ES-I3 (cell line): ENCODE measurements around the gene ANKRD18B.
"Not testable (repeated sequence)": the region's sequence is repeated elsewhere in the genome, so short reads cannot be mapped to it uniquely, and the experiment has no call there.

Experiments
- H3K36me3 ChIP-seq: 2 replicates; pipeline ENCODE4 v1.6.1; 2013; ENCODE audit warnings: mild to moderate bottlenecking, low read length, control low read depth, moderate library complexity; ENCODE audit not compliant: insufficient read depth
- H3K4me1 ChIP-seq: 2 replicates; pipeline ENCODE4 v1.6.1; 2013; ENCODE audit warnings: mild to moderate bottlenecking, control low read depth, low read length; ENCODE audit not compliant: insufficient read depth
- H3K9ac ChIP-seq: 2 replicates; pipeline ENCODE4 v1.6.1; 2013; ENCODE audit warnings: low read depth, mild to moderate bottlenecking, low read length, moderate library complexity
- H3K9me3 ChIP-seq: 2 replicates; pipeline ENCODE4 v1.6.1; 2013; ENCODE audit warnings: mild to moderate bottlenecking, low read length, moderate library complexity; ENCODE audit not compliant: control insufficient read depth, insufficient read depth

Gene ANKRD18B

DNA sequence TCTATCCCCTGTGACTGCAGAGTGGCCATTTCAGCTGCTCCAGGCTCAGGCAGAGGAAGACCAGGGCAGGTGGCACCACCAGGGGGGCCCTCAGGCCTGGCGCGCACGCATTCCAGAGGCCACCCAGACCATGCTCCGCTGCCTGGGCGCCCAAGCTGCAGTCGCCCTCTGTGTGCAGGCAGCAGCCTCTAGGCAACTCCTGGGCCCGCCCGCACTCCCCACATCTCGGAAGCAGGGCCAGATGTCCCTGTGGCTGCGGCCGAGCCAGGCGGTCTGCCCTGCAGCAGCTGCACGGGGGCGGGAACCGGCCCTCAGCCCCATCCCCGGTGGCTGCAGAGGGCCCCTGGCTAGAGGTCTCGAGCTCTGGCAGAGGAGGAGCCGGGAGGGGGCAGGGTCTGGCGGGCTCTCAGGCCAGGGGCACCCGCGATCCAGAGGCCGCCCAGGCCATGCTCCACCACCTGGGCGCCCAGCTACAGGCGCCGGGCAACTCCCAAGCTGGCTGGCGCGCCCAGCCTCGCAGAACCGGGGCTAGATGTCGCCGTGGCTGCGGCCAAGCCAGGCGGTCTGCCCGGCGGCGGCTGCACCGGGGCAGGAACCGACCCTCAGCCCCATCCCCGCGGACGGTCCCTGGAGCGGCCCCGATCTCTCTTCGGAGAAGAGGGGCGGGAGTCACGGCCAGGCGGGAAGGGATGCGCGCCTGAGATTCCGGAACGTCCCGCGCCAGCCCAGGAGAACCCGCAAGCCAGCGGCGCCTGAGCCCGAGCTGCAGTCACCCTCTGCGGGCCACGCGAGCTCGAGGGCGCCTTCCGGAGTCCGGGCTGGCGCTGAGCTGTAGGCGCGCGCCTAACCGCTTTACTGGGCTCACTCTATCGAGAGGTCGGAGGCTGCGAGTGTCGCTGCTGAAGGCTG lies at the start of gene ANKRD18B:
Gene ANKRD18B, plus strand, starts transcription at position 855 of the 909 bp plus-strand sequence. CDS start 239 bp downstream, outside the sequence.
- H3K9ac ChIP-seq, result peak within 1 kb of the TSS; percentile 80
- H3K4me1 ChIP-seq, H3K36me3 ChIP-seq, H3K9me3 ChIP-seq: not testable (repeated sequence)

DNA sequence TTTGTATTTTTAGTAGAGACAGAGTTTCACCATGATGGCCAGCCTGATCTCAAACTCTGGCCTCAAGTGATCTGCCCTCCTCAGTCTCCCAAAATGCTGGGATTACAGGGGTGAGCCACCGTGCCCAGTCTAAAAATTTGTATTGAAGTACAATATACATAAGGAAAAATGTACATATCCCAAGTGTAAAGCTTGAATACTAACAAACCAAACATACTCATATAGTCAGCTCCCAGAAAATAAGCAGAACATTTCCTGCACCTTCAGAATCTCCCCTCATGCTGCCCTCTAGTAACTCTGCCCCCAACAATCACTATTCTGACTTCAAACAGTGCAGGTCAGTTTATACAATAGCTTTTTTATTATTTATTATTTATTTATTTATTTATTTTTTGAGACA lies 48.7 kb upstream of the ANKRD18B start:
- H3K9ac ChIP-seq, result no peak overlapping the region
- no peaks in the 10 kb centered on the region for H3K9me3 ChIP-seq
- peaks cover 7% of the 10 kb centered on the region; the same call in 1 of the 2 replicates for H3K36me3 ChIP-seq
- peaks cover 7% of the 10 kb centered on the region for H3K4me1 ChIP-seq

DNA sequence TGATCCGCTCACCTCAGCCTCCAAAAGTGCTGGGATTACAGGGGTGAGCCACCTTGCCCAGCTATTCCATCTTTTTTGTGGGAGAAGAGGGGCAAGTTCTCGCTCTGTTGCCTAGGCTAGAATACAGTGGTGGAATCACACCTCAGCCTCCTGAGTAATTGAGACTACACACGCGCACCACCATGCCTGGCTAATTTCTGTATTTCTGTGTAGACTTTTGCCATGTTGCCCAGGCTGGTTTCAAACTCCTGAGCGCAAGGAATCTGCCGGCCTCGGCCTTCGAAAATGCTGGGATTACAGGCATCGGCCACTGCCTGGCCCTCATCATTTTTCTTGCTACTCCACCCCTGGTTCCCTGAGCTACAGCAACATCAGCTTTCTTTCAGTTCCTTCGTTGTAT lies 47.5 kb upstream of the ANKRD18B start:
- peaks cover 3% of the 10 kb centered on the region; the same call in 1 of the 2 replicates for H3K36me3 ChIP-seq
- peaks cover 6% of the 10 kb centered on the region for H3K4me1 ChIP-seq
- H3K9me3 ChIP-seq, result no peaks in the 10 kb centered on the region
- H3K9ac ChIP-seq, result no peak overlapping the region

DNA sequence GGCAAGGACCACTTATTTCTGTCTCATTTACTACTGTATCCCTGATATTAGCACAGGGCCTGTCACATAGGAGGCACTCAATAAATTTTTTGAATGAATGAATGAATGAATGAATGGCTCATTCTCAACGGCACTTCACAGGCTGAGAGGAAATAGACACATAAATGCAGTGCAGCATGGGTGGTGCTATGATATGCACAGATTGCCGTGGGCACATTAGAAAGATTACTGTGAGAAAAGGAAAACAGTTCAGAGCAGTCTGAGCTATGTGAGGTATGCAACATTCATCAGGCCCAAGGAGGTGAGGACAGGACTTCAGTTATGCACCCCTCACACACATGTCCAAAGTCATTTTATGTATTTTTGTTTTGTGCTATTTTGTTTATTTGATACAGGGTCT lies 43.9 kb upstream of the ANKRD18B start:
- H3K9ac ChIP-seq, result no peak overlapping the region
- no peaks in the 10 kb centered on the region for H3K9me3 ChIP-seq
- H3K36me3 ChIP-seq, result no peaks in the 10 kb centered on the region
- H3K4me1 ChIP-seq, result no peaks in the 10 kb centered on the region

DNA sequence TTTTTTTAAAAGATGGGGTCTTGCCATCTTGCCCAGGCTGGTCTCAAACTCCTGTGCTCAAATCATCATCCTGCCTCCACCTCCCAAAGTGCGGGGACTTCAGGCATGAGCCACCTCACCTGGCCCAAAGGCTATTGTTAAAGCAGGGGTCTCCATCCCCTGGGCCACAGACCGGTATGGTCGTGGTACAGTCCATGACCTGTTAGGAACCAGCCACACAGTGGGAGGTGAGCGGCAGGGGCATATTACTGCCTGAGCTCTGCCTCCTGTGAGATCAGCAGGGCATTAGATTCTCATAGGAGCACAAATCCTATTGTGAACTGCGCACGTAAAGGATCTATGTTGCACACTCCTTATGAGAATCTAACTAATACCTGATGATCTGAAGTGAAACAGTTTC lies 43.1 kb upstream of the ANKRD18B start:
- no peaks in the 10 kb centered on the region for H3K36me3 ChIP-seq
- H3K4me1 ChIP-seq, result no peaks in the 10 kb centered on the region
- no peak overlapping the region for H3K9ac ChIP-seq
- H3K9me3 ChIP-seq, result no peaks in the 10 kb centered on the region

DNA sequence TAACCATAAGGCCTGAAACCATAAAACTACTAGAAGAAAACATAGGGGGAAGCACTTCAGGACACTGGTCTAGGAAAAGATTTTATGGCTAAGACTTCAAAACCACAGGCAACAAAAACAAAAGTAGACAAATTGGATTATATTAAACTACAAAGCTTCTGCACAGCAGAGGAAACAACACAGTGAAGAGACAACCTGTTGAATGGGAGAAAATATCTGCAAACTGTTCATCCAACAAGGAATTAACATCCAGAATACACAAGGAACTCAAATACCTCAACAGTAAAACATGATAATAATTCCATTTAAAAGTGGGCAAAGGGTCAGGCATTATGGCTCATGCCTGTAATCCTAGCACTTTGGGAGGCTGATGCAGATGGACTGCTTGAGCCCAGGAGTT lies 38.7 kb upstream of the ANKRD18B start:
- H3K36me3 ChIP-seq, H3K9me3 ChIP-seq, H3K9ac ChIP-seq, H3K4me1 ChIP-seq: not testable (repeated sequence)

DNA sequence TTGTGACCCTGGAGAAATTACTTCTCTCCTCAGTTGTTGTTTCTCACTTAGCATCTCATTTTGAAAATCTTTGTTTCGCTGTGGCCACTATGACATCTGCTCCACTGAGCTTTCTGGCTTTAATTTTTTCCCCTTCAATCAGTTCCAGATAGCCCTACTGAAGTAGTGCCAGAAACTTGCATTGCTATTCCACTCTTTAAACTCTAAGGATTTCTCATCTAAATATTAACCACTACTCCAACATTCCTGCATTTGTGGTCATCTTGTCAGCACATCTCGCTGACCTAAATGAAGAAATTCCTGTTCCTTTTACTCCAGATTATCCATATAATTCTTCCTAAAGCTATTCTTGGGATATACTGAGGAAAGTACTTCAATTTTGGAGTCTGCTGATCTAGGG lies 35.0 kb upstream of the ANKRD18B start:
- Histone ChIP-seq H3K9ac (no peak overlapping the region), H3K4me1 (no peaks in the 10 kb centered on the region), H3K9me3 (no peaks in the 10 kb centered on the region), H3K36me3 (no peaks in the 10 kb centered on the region)

DNA sequence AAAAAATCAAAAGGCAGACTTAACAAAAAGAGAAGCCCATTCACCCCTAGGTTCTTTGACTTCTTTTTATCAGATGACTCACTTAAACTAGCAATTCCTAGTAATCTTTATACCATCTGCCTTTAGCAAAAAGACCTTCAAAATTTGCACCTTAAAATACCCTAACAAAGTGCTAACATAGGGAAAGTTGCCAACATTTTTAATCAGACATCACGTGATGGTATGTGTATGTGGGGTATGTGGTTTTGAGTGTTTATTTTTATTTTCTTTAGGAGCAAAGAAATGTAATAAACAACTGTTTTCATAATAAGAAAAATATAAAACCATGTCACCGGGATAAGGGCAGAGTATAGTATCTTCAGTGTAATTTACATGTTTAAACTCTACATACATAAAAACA lies 30.2 kb upstream of the ANKRD18B start:
- H3K36me3 ChIP-seq, H3K9ac ChIP-seq, H3K9me3 ChIP-seq, H3K4me1 ChIP-seq: not testable (repeated sequence)

DNA sequence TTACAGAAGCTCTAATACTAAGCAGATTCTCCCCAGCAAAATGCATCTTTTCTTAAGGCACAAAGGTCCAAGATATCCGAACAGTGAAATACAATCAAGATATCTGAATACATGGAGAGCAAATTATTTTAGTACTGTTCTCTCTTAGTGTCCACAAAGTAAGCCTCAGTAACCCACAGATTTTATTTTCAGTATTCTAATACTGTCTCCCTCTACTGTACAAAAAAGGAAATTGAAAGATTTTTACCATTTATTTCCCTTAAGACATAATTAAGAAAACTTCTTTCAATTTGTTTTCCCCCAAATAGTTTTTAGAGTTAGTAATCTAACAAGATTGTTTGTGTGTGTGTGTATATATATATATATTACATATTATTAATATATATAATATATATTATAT lies 25.7 kb upstream of the ANKRD18B start:
- H3K36me3 ChIP-seq, result no peaks in the 10 kb centered on the region
- H3K9ac ChIP-seq, result no peak overlapping the region
- no peaks in the 10 kb centered on the region for H3K9me3 ChIP-seq
- no peaks in the 10 kb centered on the region for H3K4me1 ChIP-seq

DNA sequence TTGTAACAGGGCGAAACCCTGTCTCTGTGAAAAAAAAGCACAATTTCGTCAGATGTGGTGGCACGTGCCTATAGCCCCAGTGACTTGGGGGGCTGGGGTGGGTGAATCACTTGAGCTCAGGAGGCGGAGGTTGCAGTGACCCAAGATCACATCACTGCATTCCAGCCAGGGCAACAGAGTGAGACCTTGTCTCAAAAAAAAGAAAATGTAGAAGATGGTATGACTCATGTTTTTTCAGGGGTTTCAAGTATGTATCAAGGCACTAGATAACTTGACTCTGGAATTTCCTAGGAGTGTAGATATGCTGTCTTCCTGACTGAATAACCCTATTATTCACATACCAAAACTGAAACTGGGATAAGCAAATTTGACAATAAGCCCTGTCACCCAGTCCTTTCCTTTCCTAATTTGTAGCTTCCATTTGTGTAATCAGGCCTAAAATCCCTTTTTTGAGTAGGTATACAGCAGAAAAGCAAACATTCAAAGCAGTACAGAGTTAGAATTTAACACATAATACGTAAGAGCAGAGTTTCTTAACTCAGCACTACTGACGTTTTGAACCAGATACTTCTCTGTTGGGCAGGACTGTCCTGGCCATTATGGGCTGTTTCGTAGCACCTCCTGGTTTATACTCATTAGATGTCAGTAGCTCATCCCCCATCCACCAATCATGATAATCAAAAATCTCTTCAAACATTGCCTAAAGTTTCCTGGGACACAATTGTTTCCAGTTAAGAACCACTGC lies 17.3 kb upstream of the ANKRD18B start:
- Histone ChIP-seq H3K9me3 (no peaks in the 10 kb centered on the region), H3K36me3 (no peaks in the 10 kb centered on the region), H3K9ac (no peak overlapping the region), H3K4me1 (no peaks in the 10 kb centered on the region)

DNA sequence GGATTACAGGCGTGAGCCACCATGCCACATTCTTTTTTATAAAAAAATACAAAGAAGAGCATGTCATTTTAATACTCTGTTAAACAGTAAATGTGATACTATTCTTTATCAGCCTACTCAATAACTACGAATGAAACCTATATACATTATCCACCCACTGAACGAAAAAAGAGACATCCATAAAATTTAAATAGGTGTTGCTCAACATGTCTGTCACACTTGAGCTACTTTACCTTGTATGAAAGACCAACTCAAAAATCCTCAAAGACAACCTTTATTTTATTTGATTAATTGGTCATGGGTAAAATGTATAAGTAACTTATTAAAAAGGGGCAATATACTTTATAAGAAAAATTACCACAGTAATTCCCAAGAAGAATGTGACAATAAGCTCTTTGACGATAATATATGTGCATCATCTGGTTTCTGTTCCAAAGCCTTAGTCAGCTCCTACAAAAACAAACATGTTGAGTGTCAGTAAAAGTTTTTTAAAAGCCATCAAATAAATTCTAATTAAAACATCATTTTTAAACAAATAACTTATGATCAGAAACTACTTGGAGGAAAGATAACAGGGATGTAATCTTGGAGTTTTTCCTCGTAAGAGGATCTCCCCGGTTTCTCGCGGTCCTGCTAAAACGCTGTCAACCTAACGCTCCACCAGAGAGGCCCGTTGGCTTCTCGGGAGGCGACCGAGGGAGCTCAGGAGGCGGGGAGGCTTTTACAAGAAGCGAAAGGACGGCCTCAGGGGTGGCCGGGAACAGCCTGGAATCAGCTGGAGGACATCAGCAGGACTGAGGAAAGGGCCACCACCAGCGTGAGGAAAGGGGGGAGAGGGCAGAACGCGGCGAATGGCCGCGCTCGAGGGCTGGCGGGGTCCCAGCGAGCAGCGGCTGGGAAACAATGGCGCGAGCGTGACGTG lies 13.5 kb upstream of the ANKRD18B start:
- Histone ChIP-seq H3K9me3 (no peaks in the 10 kb centered on the region), H3K4me1 (peaks cover 4% of the 10 kb centered on the region), H3K9ac (peak overlapping the region; percentile 97), H3K36me3 (no peaks in the 10 kb centered on the region)

DNA sequence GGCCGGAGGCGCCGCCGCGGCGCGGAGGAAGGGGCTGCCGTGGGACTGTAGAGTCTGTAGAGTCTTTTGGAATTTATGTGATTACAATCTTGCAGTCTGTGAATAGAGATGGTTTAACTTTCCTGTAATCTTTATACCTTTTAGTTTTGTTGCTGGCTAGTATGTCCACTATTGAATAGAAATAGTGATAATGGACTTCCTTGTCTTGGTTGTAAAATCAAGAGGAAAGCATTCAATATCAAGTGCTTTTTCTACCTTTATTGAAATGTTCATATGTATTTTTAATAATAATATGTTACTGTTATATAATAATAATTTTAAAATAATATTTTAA lies 12.9 kb upstream of the ANKRD18B start:
- H3K9ac ChIP-seq, result peak overlapping the region; percentile 97
- not testable (repeated sequence) for H3K9me3 ChIP-seq, H3K4me1 ChIP-seq, H3K36me3 ChIP-seq

DNA sequence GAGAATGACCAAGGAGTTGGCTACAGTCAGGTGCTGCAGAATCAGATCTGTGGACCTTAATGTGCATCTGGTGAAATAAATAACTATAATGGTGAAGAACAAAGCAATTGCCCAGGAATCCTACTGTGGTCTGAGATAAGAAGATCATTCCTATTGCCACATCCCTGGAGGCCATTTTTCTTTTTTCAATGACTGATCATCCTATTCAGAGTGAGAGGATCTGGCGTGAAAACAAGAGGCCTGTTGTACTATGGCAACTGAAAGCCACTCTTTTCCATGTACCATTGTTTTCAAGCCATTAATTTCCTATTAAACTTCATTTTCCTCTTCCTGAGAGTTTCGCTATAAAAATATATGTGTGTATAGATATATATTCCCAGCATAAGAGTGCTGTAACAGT lies 11.5 kb upstream of the ANKRD18B start:
- H3K9ac ChIP-seq, H3K9me3 ChIP-seq, H3K4me1 ChIP-seq, H3K36me3 ChIP-seq: not testable (repeated sequence)

DNA sequence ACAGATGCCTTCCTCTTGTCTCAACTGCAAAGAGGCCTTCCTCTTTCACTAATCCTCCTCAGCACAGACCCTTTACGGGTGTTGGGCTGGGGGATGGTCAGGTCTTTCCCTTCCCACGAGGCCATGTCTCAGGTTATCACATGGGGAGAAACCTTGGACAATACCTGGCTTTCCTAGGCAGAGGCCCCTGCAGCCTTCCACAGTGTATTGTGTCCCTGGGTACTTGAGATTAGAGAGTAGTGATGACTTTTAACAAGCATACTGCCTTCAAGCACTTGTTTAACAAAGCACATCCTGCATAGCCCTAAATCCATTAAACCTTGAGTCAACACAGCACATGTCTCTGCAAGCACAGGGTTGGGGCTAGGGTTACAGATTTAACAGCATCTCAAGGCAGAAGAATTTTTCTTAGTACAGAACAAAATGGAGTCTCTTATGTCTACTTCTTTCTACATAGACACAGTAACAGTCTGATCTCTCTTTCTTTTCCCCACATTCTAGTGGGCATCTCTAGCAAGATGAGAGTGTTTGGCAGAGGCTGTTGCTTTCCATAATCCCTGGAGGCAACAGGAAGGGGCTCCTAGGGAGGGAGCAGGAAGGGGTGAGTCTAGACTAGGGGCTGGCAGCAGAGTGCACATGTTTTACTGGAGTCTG lies 8.6 kb upstream of the ANKRD18B start:
- H3K4me1 ChIP-seq, H3K36me3 ChIP-seq, H3K9me3 ChIP-seq, H3K9ac ChIP-seq: not testable (repeated sequence)
